Measurements from ENCODE around the gene KIF3A.

The KIF3A gene

DNA sequence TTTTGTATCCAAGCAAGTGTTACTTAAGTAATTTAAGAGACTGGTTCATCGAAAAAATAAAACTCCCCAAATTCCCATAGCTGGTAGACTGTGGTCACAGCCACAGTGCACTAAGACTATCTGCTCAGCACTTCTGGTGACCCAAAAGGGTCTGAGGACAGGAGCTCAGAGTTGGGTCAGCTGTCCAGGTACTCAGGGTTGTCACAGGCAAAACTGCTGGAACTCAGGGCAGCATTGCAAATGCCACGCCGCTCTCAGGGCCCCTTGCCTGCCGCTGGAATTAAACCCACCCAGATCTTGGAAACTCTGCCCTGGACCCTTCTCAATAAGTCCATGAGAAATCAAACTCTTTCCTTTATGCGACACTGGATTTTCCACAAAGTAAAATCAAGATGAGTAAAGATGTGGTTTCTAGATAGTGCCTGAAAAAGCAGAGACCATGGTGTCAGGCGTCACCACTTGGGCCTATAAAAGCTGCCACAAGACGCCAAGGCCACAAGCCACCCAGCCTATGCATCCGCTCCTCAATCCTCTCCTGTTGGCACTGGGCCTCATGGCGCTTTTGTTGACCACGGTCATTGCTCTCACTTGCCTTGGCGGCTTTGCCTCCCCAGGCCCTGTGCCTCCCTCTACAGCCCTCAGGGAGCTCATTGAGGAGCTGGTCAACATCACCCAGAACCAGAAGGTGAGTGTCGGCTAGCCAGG is 79.5 kb downstream of the KIF3A start, which contains the start of gene IL13:
TSS of gene IL13 (plus strand) at position 498 of the 705 bp plus-strand sequence. CDS start at position 512, 14 bp downstream.
- TF ChIP-seq, protein P1, sequence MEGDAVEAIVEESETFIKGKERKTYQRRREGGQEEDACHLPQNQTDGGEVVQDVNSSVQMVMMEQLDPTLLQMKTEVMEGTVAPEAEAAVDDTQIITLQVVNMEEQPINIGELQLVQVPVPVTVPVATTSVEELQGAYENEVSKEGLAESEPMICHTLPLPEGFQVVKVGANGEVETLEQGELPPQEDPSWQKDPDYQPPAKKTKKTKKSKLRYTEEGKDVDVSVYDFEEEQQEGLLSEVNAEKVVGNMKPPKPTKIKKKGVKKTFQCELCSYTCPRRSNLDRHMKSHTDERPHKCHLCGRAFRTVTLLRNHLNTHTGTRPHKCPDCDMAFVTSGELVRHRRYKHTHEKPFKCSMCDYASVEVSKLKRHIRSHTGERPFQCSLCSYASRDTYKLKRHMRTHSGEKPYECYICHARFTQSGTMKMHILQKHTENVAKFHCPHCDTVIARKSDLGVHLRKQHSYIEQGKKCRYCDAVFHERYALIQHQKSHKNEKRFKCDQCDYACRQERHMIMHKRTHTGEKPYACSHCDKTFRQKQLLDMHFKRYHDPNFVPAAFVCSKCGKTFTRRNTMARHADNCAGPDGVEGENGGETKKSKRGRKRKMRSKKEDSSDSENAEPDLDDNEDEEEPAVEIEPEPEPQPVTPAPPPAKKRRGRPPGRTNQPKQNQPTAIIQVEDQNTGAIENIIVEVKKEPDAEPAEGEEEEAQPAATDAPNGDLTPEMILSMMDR (conservative IDR thresholded peaks at IDR 0.05; ENCODE audit: low read depth, low read length), result no peak
- H3K4me3 ChIP-seq (ENCODE audit: low read length), result no peak within 1 kb of the TSS
- no peak for DNase-seq (ENCODE audit: low read depth)

DNA sequence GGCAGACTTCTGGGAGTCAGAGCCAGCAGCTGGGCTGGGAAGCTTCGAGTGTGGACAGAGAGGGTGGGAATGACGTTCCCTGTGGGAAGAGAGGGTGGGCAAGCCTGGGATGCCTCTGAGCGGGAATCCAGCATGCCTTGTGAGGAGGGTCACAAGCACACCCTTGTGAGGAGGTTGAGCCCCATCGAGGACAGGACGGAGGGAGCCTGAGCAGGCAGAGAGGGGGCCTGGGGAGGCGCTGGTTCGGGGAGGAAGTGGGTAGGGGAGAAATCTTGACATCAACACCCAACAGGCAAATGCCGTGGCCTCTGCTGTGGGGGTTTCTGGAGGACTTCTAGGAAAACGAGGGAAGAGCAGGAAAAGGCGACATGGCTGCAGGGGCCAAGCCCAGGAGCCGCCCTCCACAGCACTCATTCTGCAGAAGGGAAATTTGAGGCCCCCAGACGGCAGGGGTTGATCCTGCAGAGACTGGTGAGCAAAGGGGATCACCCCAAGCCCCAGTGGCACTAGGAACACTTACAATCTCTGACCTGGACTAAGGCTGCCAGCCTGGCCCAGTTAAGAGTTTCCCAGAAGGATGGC is 80.5 kb downstream of the KIF3A start:
- DNase-seq (ENCODE audit: low read depth), result no peak
- H3K4me3 ChIP-seq (ENCODE audit: low read length), result peak overlapping the region; percentile 29
- TF ChIP-seq, protein P1 (conservative IDR thresholded peaks at IDR 0.05; ENCODE audit: low read depth, low read length), result no peak

DNA sequence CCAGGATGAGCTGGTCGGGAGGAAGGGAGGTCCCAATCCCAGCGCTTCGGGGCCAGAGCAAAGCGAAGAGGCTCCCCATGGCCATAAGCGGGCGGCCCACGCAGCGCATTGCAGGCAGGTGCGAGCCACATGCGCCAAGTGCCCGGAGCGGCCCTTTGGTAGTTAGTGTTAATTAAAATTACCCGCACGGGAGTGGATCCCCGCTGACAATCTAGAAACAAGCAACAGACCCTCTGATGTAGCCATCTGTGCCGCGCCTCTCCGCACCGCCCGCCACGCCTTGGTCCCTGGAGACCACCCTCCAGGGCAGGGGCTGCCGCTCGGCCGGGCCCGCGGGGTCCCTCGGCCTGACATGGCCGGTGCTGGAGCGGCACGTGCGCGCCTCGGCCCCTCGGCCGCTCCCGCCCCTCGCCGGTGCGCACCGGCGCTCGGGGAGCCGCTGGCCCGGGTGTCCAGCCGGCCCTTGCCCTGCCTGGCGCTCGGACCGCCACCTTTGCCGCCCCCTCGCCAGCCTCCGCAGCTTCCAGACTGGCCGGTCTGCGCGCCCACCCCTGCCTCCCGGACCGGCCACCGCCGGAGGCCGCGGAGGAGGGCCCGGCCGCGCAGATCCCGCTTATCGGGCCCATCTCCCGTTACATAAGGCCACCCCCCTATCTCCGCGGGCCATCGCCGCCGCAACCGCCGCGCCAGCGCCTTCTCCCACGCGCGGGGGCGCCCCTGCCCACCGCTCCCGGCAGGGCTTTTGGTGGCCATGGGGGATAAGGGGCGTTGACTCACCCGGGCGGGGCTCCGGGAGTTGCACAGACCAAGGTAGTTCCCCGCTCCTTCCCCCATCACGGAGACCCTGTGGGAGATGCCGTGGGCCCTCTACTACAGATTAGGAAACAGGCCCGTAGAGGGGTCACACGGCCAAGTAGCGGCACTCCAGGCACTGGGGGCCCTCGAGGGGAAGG is 81.2 kb downstream of the KIF3A start:
- no peak for DNase-seq (ENCODE audit: low read depth)
- peak overlapping the region; percentile 34 for H3K4me3 ChIP-seq (ENCODE audit: low read length)

DNA sequence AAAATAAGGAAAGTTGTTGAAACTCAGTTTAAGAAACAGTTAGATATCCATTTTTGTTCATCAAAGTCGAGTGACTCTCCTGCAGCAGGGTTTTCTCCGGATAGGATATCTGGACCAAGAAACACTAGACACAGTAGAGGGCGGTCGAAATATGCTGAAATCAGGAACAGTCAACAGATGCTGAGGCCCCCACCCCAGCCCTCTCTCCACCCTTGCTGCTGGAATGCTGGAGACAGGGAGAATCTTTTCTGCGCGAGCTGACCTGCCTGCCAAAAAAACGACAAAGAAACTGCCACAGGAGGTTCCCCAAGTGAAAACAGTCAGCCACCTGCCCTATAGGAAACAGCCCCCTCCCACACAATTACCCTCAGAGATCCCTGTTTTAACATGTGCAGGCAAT is 83.6 kb downstream of the KIF3A start:
- no peak overlapping the region for H3K4me3 ChIP-seq (ENCODE audit: low read length)
- DNase-seq (ENCODE audit: low read depth), result no peak
- TF ChIP-seq, protein P1 (conservative IDR thresholded peaks at IDR 0.05; ENCODE audit: low read depth, low read length), result no peak

More for the DNA sequence above, 81.2 kb downstream of the KIF3A start:
- TF ChIP-seq, protein P1 (conservative IDR thresholded peaks at IDR 0.05; ENCODE audit: low read depth, low read length), result peak; percentile 31

DNA sequence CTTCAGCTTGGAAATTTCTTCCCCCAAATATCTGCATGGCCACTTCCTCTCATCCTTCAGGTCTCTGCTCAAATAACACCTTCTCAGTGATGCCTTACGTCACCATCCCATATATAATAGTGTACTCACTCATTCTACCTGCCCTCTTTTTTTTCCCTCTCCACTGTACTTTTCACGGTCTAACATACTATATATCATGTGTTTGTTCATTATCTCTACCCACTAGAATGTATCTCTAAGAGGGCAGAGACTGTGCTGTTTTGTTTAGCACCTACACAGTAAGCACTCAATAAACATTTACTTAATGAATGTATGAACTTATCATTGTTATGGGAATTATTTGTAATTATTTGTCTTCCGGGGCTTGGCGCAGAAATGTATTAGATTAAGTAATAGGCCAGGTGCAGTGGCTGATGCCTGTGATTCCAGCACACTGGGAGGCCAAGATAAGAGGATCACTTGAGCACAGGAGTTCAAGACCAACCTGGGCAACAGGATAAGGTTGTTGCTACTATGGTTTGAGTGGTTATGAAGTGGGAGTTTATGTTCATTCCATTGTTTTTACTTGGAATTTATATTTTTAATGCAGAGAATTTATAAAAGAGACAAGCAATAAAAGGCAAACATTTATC is 85.4 kb downstream of the KIF3A start:
- no peak overlapping the region for H3K4me3 ChIP-seq (ENCODE audit: low read length)
- TF ChIP-seq, protein P1 (conservative IDR thresholded peaks at IDR 0.05; ENCODE audit: low read depth, low read length), result no peak
- no peak for DNase-seq (ENCODE audit: low read depth)

DNA sequence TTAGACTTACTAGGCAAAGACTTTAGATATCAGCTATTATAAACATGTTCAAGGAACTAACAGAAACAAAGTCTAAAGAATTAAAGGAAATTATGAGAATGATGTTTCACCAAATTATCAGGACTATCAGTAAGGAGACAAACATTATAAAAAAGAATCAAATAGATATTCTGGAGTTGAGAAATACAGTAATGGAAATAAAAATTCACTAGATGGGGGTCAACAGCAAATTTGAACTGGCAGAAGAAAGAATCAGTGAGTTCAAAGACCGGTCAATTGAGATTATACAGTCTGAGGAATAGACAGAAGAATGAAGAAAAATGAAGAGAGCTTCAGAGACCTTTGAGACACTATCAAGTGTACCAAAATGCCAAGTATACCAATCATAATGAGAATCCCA is 89.0 kb downstream of the KIF3A start:
- DNase-seq (ENCODE audit: low read depth), result no peak
- TF ChIP-seq, protein P1 (conservative IDR thresholded peaks at IDR 0.05; ENCODE audit: low read depth, low read length), result no peak
- H3K4me3 ChIP-seq (ENCODE audit: low read length), result no peak overlapping the region
